ENCODE results near the gene CATSPERZ. TPM values are rescaled to one million over a fixed set of nuclear protein-coding genes. Genes with fewer than 3 reads are reported as not detected.

Gene CATSPERZ
- total and polyA plus RNA-seq, 2 of the 8 experiments (the other 6 are each of a cell fraction or from before 2014, with no cell fraction given): 0.77 TPM; not detected in 1

GRCh38 chr11:64264371-64264852, 35.7 kb upstream of the CATSPERZ start (continued):
- no peak for TF ChIP-seq SIX5 (IDR thresholded peaks at IDR 0.05; ENCODE audit: low read depth, low read length)
- no peak for TF ChIP-seq SP2 (IDR thresholded peaks at IDR 0.05; ENCODE audit: low read length)
